Activated CD4-positive, alpha-beta T cell treated with anti-CD3 and anti-CD28 coated beads, Interleukin-10, Interleukin-2, amounts not matched to agents 100 ng/mL and 50 ng/mL, durations not matched to agents 16 hours and 8 hours (primary cell): ENCODE data around the gene RERE.
A peak's percentile ranks its signal among the peaks of the same experiment; 100 is the strongest.

Source experiments
- DNase-seq: peaks from one replicate; pipeline ENCODE4 v3.0.0-alpha.2; 2020

The RERE gene

GRCh38 chr1:8355439-8356255 is 461.8 kb downstream of the RERE start:
- no peak for DNase-seq

- DNase-seq: no peak
Measured at GRCh38 chr1:8354038-8354437, 463.4 kb downstream of the RERE start.

DNA sequence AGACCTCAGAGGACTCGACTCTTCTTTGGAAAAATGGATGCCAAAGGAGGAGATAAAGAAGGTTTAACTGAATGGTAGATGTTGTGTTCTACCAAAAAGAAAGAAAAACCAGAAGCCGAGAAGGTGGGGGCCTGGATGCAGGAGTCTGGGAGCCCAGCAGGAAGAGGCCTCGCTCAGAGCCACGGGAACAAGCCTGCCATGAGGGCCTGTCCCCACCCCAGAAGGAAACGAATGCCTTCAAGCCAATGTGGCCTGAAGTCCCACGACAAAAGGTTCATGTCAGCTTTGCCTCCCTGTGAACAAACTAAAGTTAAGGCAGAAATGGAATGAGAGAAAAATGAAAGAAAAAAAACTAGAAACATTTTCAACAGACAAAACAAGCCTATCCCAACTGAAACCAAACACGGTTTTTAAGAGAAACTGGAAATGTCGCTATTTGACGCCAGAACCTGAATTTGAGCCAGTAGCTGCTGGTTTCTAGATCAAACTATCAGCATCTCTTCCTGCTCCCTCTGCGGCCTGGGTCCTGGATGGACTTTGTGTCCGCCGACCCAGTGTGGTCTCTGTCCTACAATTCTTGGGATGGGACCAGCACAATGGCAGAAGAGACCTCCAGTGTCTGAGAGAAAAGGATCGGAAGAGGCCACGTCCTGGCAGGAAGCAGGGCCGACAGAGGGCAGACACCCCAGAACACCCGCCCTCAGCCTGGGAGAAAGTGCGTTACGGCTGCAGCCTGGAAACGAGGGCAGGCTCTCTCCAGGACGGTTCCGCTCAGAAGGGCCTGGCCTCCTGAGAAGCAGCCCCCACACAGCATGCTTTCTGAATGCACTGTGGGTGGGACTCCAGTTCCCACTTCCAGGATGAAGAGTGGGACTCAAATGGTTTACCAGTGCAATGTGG is 464.3 kb downstream of the RERE start:
- DNase-seq: no peak

- no peak for DNase-seq
Measured at GRCh38 chr1:8352471-8352845, 465.0 kb downstream of the RERE start.

- peak; percentile 14 for DNase-seq
Measured at GRCh38 chr1:8351693-8352470, 465.6 kb downstream of the RERE start.

DNA sequence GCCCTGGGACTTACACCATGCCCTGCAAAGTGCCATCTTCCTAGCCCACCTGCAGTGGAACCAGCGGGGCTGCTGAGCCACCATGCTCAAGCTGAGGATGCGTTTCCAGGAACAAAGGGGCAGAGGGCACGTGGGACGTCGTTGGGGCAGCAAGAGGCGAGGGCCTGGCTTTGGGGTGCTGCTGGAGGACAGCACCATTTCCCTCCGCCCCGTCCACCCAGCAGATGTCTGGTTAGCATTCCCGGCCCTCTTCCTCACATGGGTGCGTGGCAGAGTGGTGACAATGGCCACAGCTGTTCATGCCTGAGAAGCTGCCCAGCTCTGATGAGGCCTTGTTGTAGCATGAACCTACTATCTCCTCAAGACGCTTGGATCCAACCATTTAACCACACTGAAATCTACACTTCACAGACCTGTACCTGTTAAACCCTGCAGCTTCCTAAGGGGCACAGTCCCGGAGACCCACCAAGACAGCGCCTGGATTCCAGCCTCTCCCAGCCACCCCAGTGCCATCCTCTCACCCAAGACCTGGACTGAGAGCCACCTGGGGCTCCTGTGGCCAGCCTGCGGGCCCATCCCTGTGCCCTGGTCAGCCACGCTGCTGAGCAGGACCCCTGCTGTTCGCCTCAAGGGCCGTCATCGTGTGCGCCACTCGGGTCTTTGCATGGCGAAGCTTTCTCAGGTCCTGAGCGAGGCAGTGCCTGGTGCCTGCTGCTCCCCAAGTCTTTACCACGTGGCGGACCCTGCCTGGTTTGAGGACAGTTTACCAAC is 466.3 kb downstream of the RERE start:
- no peak for DNase-seq

GRCh38 chr1:8349961-8350360 is 467.5 kb downstream of the RERE start:
- DNase-seq: no peak

- no peak for DNase-seq
Measured at GRCh38 chr1:8349473-8349865, 468.0 kb downstream of the RERE start.

GRCh38 chr1:8348777-8349472 is 468.5 kb downstream of the RERE start:
- DNase-seq: peak; percentile 73

- no peak for DNase-seq
Measured at GRCh38 chr1:8348047-8348776, 469.2 kb downstream of the RERE start.

GRCh38 chr1:8347635-8348034 is 469.8 kb downstream of the RERE start:
- DNase-seq: no peak

- DNase-seq: no peak
Measured at GRCh38 chr1:8345621-8346415, 471.6 kb downstream of the RERE start.

GRCh38 chr1:8344893-8345507 is 472.4 kb downstream of the RERE start:
- DNase-seq: no peak

DNA sequence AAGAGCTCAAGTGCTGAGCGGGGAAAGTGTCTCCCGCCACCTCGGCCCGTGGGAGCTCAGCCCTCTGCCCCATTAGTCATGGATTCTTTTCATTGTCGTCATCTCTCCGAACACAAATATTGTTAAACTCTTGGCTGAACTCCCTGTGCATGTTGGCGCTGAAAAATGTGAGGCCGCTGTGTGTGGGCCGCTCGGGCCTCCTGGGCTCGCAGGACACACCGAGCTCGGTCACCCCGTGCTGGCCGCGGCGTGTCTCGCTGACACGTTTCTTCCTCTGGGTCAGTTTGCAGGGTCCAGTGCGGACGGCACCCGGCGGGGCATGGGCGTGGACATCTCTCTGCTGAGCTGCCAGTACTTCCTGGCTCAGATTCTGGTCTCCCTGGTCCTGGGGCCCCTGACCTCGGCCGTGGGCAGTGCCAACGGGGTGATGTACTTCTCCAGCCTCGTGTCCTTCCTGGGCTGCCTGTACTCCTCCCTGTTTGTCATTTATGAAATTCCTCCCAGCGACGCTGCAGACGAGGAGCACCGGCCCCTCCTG is 473.9 kb downstream of the RERE start:
- DNase-seq: no peak

GRCh38 chr1:8343044-8343443 is 474.4 kb downstream of the RERE start:
- DNase-seq: no peak

DNA sequence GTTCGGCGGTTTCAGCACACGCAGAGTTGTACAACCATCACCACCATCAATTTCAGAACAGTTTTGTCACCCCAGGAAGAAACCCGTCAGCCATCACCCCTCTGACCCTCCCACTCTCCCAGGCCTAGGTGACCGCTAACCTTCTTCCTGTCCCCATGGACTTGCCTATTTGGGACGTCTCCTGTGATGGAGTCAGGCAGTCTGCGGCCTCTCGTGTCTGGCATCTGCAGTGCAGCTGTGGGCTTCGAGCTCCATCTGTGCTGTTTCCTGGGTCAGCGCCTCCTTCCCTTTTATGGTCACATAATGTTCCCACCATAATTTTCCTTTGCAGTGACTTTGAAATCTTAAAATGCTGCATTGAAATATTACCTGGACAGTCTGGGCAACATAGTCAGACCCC is 475.1 kb downstream of the RERE start:
- DNase-seq: no peak

GRCh38 chr1:8340448-8340847 is 477.0 kb downstream of the RERE start:
- DNase-seq: no peak

DNA sequence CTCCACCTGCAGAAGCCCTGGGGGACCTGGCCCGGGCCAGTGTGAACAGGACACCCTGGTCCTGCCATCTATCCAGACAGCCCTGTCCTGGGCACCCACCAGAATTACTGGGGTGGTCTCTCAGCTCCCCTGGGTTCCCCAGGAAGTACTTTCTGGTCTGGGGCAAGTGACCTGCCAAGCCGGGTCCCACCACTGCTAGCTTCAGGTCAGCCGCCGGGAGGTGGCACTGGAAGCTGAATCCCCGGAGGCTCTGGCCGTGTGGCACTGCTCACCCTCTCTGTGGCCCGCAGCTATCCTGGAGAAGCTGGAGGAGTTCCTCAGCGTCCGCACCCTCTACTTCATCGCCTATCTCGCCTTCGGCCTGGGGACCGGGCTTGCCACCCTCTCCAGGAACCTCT is 478.2 kb downstream of the RERE start:
- no peak for DNase-seq

DNA sequence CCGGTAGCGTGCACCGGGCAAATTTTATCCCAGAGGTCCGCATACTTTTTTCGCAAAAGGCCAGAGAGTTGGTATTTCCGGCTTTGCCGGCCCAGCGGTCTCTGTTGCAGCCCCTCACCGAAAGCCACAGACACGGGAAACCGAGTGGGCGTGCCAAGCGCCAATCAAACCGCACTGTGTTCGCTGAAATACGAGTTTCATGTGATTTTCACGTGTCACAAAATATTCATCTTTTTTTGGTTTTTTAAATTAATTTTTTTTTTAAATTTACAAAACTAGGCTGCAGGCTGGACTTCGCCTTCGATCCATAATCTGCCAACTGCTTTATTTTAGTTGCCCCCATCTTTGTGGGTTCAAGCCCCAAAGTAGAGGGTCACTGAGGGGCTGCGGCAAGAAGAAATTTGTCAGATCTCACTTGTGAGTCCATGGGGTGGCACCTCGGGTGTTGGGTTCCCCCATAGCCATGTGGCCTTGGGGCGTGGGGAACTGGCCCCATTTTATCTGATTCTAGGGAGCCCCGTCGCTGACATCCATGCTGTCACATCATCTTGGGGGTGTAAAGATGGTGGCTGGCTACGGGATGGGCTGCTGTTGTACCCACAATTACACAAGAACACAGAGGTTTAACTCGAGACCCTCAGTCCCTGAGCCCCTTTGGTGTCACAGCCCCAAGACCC is 478.8 kb downstream of the RERE start:
- no peak for DNase-seq
